Left forelimb (tissue), 1 donor: ENCODE measurements around the gene N4BP2L2.

ENCODE experiments used
- DNase-seq: peaks from one replicate; pipeline ENCODE4 v3.0.0-alpha.2; 2018; ENCODE audit warnings: low spot score

Gene N4BP2L2

DNA sequence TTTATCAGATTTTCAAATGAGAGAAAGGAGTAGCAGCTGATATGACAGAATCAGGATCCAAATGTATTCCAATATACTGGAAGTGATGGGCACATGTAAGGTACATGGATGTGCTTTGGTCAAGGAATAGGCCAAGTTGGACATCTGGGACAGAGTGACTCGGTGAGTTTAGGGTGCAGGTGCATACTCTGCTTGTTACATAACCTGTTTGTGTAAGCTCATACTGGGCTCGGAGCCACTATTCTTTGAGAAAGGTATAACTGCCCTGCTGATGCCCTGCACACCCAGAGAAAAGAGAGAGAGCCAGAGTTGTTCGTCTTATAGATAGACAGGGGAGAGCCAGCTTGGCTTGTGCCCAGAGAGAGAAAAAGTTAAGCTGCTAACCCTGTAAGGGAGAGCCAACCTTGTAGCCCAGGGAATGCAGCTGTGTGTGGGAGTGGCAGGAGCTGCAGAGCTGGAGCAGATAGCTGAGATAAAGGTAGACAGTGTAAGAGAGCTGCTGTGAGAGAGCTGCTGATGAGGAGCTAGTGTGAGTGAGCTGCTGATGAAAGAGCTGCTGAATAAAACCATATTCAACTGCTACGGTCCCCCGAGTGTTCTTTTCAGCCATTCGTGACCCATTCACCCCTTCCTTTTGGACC, 70.0 kb downstream of the N4BP2L2 start:
- DNase-seq = no peak

- no peak for DNase-seq
These were observed 82.0 kb downstream of the N4BP2L2 start for GRCh38 chr13:32456591-32456990.

DNA sequence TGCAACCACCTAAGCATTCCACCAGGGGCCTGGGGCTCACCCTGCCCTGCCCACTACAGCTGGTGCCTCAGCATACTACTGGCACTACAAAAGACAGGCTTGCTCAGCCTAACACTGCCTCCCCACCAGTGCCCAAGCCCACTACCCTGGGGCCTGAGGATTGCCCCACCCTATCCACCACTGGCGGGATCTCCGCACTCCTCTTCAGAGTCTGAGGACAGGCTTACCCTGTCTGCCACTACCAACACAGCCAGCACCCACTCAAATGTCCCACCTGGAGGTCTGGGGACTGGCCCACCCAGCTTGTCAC, 83.0 kb downstream of the N4BP2L2 start:
- no peak for DNase-seq

- no peak for DNase-seq
These were observed 83.6 kb downstream of the N4BP2L2 start for GRCh38 chr13:32454886-32455593.

DNA sequence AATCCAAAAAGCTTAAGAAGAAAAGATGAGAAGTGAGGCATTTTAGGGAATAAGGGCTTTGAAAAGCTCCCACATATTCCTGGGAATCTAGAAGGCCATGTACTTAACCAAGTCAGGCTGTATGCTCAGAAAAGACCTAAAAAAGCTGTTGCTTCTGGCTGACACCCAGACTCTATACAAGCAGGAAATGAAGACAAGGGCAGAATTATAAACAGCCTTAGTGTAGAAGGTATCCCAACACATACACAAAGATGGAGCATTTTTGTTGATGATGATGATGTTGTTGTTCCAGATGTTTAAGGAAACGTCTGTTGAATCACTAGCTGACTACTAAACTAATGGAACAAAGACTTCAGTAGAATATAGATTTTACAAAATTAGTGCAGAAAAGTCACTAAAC, 84.6 kb downstream of the N4BP2L2 start:
- no peak for DNase-seq

GRCh38 chr13:32448972-32449371, 89.6 kb downstream of the N4BP2L2 start:
- DNase-seq = no peak

DNA sequence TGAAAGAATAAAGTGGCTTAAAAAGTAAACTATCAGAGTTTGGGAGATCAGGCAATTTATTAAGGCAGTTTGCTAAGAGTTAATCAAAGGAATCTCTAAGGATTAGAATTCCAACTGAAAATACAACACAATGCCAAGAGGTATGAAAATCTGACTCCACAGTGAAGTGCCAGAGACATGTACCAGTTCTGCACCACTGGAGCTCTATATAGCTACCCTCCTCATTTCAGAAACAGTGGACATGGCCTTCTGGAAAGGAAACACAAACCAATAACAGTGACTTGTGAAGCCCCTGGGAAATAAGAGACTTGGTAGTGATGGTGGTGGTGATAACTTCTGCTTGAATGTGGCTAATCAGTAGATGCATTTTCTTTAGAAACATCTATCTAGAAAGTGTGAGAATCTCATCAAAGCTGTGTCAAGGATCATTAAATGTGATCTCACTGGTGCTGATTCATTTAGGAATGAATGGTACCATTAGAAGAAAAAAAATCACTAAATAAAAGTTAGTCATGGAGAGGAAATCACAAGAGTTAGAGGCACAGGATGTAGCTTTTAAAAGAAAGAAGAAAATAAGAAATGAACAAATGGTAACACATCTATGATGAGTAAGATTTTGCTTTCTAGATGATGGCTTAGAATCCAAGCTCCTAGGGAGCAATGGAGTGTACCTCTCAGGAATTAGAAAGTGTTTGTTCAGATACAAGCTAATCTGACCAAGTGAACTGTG, 90.5 kb downstream of the N4BP2L2 start:
- DNase-seq = no peak

GRCh38 chr13:32446773-32447465, 91.7 kb downstream of the N4BP2L2 start:
- DNase-seq = no peak

GRCh38 chr13:32446220-32446619, 92.4 kb downstream of the N4BP2L2 start:
- DNase-seq = no peak

DNA sequence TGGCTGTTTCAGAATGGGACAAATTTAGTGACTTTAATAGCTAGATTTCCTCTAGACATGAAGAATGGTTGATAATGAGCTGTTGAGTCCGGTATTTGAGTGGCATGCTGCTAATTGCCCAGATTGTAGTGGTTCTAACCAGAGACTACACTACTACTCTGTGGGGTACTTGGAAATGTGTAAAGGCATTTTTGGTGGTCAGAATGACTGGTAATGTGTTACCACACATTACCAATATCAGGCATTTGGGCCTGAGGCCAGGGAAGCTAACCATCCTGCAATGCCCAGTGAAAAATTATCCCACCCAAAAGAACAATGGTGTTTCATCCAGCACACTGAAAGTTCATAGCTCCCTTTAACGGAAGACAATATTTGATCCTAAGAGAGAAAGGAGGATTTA, 93.1 kb downstream of the N4BP2L2 start:
- DNase-seq = no peak

DNA sequence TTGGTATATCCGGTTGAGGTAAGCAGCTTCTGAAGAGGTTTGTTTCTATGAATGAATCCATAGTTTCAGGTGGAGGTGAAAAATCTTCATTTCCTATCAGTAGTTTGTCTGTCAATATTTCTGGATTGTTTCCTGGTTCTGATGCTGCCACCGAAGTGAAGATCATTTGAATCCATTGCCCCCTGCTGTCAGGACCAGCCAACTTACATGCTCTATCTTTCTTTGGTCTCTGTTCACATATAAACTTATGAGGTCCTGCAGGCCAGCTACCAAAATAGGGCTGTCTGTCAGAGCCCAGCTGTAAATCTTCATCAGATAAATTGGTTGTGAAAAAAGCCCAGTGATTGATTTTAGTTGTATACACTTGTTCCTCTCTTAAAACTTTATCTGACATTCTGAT, 95.5 kb downstream of the N4BP2L2 start:
- DNase-seq = no peak

GRCh38 chr13:32438871-32439270, 99.7 kb downstream of the N4BP2L2 start:
- DNase-seq = no peak

DNA sequence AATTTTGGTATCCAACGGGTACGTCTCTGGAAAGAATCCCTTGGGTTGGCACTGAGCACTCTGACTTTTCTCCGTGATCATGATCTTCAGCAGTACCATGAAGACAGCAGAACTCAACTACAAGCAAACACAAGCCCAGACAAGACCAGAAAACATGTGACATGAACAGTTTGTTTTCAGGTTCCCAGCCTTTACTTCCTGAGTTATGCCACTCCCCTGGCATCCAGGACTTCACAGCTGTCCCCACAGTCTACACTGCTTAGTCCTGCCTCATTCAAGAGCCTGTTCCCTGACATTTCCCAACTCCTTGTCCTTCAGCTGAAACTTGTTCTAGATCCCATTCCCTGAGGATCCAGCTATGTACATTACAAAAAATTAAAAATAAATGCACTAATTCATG, 105.7 kb downstream of the N4BP2L2 start:
- DNase-seq = no peak

GRCh38 chr13:32431361-32431760, 107.2 kb downstream of the N4BP2L2 start:
- no peak for DNase-seq

DNA sequence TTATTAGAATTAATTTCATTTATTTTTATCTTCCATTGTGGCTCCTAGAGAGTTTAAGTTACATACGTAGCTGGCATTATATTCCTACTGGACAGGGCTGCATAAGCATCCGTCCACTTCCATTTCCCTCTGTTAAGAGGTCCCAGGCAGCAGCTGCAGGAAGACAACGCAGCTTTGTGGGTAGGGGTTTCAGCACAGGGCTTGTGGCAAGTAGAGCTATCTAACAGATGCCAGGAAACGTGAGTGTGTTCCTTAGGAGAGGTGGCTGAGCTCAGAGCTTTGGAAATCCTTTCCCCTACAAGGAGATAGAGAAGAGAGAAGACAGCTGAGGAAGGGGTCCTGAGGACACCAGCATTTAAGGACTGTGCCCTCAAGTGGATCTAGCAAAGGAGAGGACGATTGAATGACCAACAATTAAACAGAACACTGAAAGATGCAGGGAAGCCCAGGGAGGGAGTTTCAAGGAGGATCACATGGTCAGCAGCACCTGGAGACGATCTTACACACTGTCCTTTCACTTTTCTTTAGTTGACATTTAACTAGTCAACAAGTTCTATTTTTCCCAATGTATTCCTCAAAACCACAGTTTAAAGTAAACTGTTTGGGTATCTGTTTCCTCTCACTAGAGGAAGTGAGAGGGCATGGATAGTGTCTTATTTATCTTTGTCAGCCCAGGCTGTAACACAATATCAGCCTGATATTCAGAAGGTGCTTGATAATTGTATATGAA, 108.4 kb downstream of the N4BP2L2 start:
- no peak for DNase-seq

- DNase-seq = no peak
These were observed 109.1 kb downstream of the N4BP2L2 start for GRCh38 chr13:32429433-32429909.

GRCh38 chr13:32428581-32429432, 109.8 kb downstream of the N4BP2L2 start:
- DNase-seq = no peak

DNA sequence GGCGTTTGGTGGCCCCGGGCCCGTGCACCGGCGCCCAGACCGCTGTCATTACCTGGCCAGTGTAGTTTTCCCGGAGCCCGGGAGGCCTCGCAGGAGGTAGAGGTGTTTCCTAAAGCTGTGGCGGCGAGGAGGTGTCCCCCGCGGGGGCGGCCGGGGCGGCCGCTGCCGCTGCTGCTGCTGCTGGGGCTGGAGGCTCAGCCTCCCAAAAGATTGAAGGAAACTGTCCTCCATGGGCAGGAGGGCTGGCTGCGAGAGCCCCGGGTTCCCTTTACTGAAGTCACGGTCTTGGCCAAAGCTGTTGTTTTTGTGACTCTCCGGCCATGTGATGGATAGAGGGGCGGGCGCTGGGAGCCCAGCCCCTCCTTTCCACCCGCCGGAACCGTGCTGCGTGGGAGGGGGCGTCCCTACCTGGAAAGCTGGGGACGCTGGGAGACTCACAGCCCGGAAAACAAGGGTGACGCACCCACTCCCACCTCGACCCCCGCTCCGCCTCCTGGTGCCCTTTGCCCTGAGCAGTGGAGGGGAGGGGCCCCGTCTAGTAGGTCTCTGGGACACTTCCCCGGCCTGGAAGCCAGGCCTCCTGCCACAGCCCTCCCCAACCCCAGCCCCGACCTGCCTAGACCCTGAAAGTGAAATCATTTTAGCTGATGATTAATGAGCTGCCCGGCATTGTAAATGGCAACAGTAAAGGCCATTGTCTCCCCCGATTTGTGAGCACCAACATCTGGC, 110.6 kb downstream of the N4BP2L2 start, which contains the start of gene N4BP2L1:
Gene N4BP2L1 (minus strand): TSS at position 279 of the 729 bp plus-strand sequence. CDS start 48 bp downstream, at position 231.
- peak; percentile 72 for DNase-seq

DNA sequence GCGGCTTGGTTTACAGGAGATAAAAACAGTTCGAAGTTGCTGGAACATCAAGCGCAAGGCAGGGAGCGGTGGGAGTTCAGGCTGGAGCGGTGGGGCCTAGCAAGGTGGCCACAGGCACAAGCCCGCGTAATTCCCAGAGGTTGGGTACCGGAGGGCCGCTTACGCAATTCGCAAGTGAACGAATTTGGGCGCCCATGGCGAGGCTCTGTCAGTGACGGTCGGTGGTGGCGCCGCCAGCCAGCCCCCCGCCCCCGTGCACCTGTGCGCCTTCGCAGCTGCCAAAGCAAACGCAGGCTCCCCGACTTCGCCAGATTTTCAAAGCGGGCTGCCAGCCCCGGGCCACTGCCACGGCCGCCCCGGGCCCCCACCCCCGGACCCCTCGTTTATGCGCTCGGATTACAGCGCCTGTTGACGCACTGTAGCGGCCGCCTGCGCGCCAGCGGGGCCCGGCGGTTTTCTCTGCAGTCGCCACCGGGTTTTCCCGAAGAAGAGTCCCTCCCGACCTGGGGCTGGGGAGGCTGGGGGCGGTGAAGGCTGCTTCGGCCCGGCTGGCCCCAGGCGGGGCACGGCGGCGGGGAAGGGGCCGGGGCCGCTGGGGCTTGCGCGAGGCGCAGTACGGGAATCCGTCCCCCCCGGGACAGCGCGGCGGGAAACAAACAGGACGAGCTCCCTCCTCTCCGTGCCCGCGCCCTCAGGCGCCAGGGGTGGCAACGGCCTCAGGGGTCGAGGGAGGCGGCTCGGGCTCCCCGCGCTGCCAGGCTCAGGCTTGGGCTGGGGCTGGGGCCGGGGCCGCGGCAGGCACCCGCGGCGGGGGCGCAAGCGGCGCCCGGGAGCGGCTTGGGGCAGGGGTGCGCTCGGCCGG, 111.4 kb downstream of the N4BP2L2 start:
- peak; percentile 74 for DNase-seq
